CD8-positive, alpha-beta memory T cell (primary cell): Measurements from ENCODE around the gene USH2A. TPM values are rescaled to one million over a fixed set of nuclear protein-coding genes. Genes with fewer than 3 reads are reported as not detected.

Source experiments
- CTCF ChIA-PET: fragments of 350-600 bp; sonication (Branson Sonifier 250); formaldehyde crosslinking; loops from one replicate; lab custom pipeline; 2021; ENCODE audit warnings: antibody characterized with exemption; lab: Charles Lee
- POLR2A ChIA-PET: fragments of 350-600 bp; sonication (Branson Sonifier 250); formaldehyde crosslinking; loops from one replicate; lab custom pipeline; 2021; ENCODE audit warnings: antibody characterized with exemption; lab: Charles Lee
- DNase-seq, 5 donors: peaks; one replicate each; pipeline versions ENCODE4 v3.0.0 to v3.0.0-alpha.2; 2020 to 2022; ENCODE audit warnings: mixed read lengths in 1 of 5
- H3K27ac ChIP-seq: one replicate; pipeline ENCODE4 v1.7.0; 2013; ENCODE audit warnings: low read depth, mild to moderate bottlenecking, low read length, moderate library complexity
- H3K27me3 ChIP-seq: 2 replicates; pipeline ENCODE4 v1.7.0; 2013; ENCODE audit warnings: low read length, mild to moderate bottlenecking; ENCODE audit not compliant: insufficient read depth, poor library complexity, severe bottlenecking
- H3K36me3 ChIP-seq: 2 replicates; pipeline ENCODE4 v1.7.0; 2013; ENCODE audit warnings: mild to moderate bottlenecking, low read length, moderate library complexity; ENCODE audit not compliant: insufficient read depth
- H3K4me1 ChIP-seq: 2 replicates; pipeline ENCODE4 v1.7.0; 2013; ENCODE audit warnings: mild to moderate bottlenecking, low read length, moderate library complexity; ENCODE audit not compliant: insufficient read depth
- H3K4me3 ChIP-seq: 2 replicates; pipeline ENCODE4 v1.7.0; 2013; ENCODE audit warnings: mild to moderate bottlenecking, low read length
- H3K9me3 ChIP-seq: 2 replicates; pipeline ENCODE4 v1.7.0; 2013; ENCODE audit warnings: mild to moderate bottlenecking, low read length
- H3K27ac Mint-ChIP-seq, 8 donors: one replicate each; pipeline ENCODE4 v1.8.0; 2020 to 2021; ENCODE audit warnings: mixed read lengths in 8 of 8, mild to moderate bottlenecking in 6 of 8, inconsistent platforms in 3 of 8, moderate library complexity in 3 of 8
- H3K27me3 Mint-ChIP-seq, 2 donors: one replicate each; pipeline ENCODE4 v1.8.0; 2020 to 2021; ENCODE audit warnings: mixed read lengths in 2 of 2, mild to moderate bottlenecking in 1 of 2, moderate library complexity in 1 of 2
- H3K36me3 Mint-ChIP-seq, 3 donors: one replicate each; pipeline ENCODE4 v1.8.0; 2020 to 2021; ENCODE audit warnings: mixed read lengths in 3 of 3, inconsistent platforms in 1 of 3, mild to moderate bottlenecking in 1 of 3
- H3K4me1 Mint-ChIP-seq, 3 donors: one replicate each; pipeline ENCODE4 v1.8.0; 2020 to 2021; ENCODE audit warnings: mixed read lengths in 3 of 3, inconsistent platforms in 1 of 3, mild to moderate bottlenecking in 1 of 3
- H3K4me3 Mint-ChIP-seq, 7 donors: one replicate each; pipeline ENCODE4 v1.8.0; 2020 to 2021; ENCODE audit warnings: mixed read lengths in 7 of 7, mild to moderate bottlenecking in 6 of 7, moderate library complexity in 4 of 7, inconsistent platforms in 2 of 7
- H3K9me3 Mint-ChIP-seq, 5 donors: one replicate each; pipeline ENCODE4 v1.8.0; 2020 to 2022; ENCODE audit warnings: mixed read lengths in 5 of 5, mild to moderate bottlenecking in 3 of 5, moderate library complexity in 2 of 5, inconsistent platforms in 1 of 5
- polyA plus RNA-seq: library from polyadenylated mRNA; unstranded; fragments of 300-500 nt; fragmentation: Illumina TruSeq; gene quantifications from one replicate; pipeline ENCODE4 v1.2.3, GENCODE V29; 2021
- total RNA-seq, 2 experiments: library from RNA; stranded (reverse); gene quantifications; one replicate each; pipeline ENCODE4 v1.2.3, GENCODE V29; 2021

USH2A gene
- total and polyA plus RNA-seq, 3 experiments from 2014 or later: not detected

- POLR2A ChIA-PET: no interaction called here
These were observed 164.4 kb downstream of the USH2A start for GRCh38 chr1:216258856-216259255.

GRCh38 chr1:216258386-216258785 lies 164.9 kb downstream of the USH2A start:
- CTCF ChIA-PET: no interaction called here
- DNase-seq: no peak
- Mint-ChIP-seq H3K4me1 (no peaks in the 10 kb centered on the region), H3K27me3 (no peaks in the 10 kb centered on the region), H3K36me3 (no peaks in the 10 kb centered on the region), H3K9me3 (peaks cover 7 to 47% (median 22%) of the 10 kb centered on the region in 5 donors), H3K27ac (no peak overlapping the region), H3K4me3 (no peak overlapping the region)
- POLR2A ChIA-PET: no interaction called here
- no peaks in the 10 kb centered on the region for H3K9me3 ChIP-seq
- no peaks in the 10 kb centered on the region for H3K4me1 ChIP-seq
- H3K36me3 ChIP-seq: no peaks in the 10 kb centered on the region
- no peaks in the 10 kb centered on the region for H3K27me3 ChIP-seq
- no peak overlapping the region for H3K27ac ChIP-seq
- no peak overlapping the region for H3K4me3 ChIP-seq

More at GRCh38 chr1:216258856-216259255, 164.4 kb downstream of the USH2A start:
- CTCF ChIA-PET: no interaction called here
- no peak overlapping the region for H3K4me3 Mint-ChIP-seq
- Histone ChIP-seq H3K4me3 (no peak overlapping the region), H3K27me3 (no peaks in the 10 kb centered on the region), H3K36me3 (no peaks in the 10 kb centered on the region), H3K4me1 (no peaks in the 10 kb centered on the region), H3K27ac (no peak overlapping the region), H3K9me3 (no peaks in the 10 kb centered on the region)
- H3K27me3 Mint-ChIP-seq: no peaks in the 10 kb centered on the region
- no peaks in the 10 kb centered on the region for H3K36me3 Mint-ChIP-seq
- H3K27ac Mint-ChIP-seq: no peak overlapping the region
- DNase-seq: no peak
- H3K9me3 Mint-ChIP-seq: peaks cover 6 to 46% (median 22%) of the 10 kb centered on the region in 5 donors
- no peaks in the 10 kb centered on the region for H3K4me1 Mint-ChIP-seq

DNA sequence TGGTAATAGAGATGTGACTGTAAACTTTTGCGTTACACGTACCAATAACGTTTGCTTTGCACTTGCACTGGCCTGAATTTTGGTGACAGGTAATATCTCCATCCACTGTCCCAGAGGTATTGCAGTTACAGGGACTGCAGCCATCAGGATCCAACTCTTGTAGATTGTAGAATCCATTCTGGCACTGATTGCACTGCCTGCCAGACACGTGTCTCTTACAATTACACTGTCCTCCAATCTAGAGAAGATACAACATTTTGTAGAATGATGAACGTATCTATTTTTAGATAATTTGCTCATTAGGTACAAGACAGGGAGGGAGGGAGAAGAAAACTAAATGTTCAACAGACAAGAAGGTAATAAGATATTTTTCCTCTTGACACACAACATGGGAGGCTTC lies 172.4 kb downstream of the USH2A start:
- Histone ChIP-seq H3K27me3 (no peaks in the 10 kb centered on the region), H3K9me3 (no peaks in the 10 kb centered on the region), H3K4me3 (no peak overlapping the region), H3K4me1 (no peaks in the 10 kb centered on the region), H3K27ac (no peak overlapping the region), H3K36me3 (no peaks in the 10 kb centered on the region)
- peaks cover 6 to 37% (median 9%) of the 10 kb centered on the region in 5 donors for H3K9me3 Mint-ChIP-seq
- H3K27ac Mint-ChIP-seq: no peak overlapping the region
- CTCF ChIA-PET: no interaction called here
- POLR2A ChIA-PET: no interaction called here
- no peaks in the 10 kb centered on the region for H3K4me1 Mint-ChIP-seq
- no peaks in the 10 kb centered on the region for H3K27me3 Mint-ChIP-seq
- H3K4me3 Mint-ChIP-seq: no peak overlapping the region
- DNase-seq: no peak
- no peaks in the 10 kb centered on the region for H3K36me3 Mint-ChIP-seq

GRCh38 chr1:216248628-216249027 lies 174.6 kb downstream of the USH2A start:
- no peak overlapping the region for H3K27ac ChIP-seq
- no peaks in the 10 kb centered on the region for H3K9me3 ChIP-seq
- H3K4me1 ChIP-seq: no peaks in the 10 kb centered on the region
- H3K27me3 ChIP-seq: no peaks in the 10 kb centered on the region
- POLR2A ChIA-PET: no interaction called here
- Mint-ChIP-seq H3K4me1 (no peaks in the 10 kb centered on the region), H3K27ac (no peak overlapping the region), H3K9me3 (peaks cover 0 to 18% (median 5%) of the 10 kb centered on the region in 5 donors), H3K36me3 (no peaks in the 10 kb centered on the region), H3K4me3 (no peak overlapping the region), H3K27me3 (no peaks in the 10 kb centered on the region)
- DNase-seq: no peak
- H3K36me3 ChIP-seq: no peaks in the 10 kb centered on the region
- no peak overlapping the region for H3K4me3 ChIP-seq
- CTCF ChIA-PET: no interaction called here

DNA sequence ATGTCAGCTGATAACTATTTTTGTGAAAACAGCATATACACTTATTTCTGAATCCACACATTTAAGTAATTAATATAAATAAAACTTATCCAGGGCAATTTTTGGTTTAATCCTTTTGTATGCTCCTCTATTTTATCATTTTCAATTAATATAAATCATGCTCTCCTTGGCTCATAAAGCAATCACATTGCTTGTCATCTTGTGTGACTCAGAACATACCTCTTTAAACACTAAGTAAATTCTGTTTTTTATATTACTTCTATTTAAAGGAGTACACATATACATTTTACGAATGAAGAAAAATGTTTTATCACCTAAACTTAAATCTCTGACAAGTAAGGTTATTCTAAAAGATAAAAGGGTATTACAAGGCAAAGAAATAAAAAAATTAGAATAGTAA lies 175.3 kb downstream of the USH2A start:
- H3K9me3 ChIP-seq: no peaks in the 10 kb centered on the region
- H3K4me1 ChIP-seq: no peaks in the 10 kb centered on the region
- no peaks in the 10 kb centered on the region for H3K4me1 Mint-ChIP-seq
- H3K27ac ChIP-seq: no peak overlapping the region
- peaks cover 0 to 17% (median 4%) of the 10 kb centered on the region in 5 donors for H3K9me3 Mint-ChIP-seq
- no peak overlapping the region for H3K27ac Mint-ChIP-seq
- ChIA-PET CTCF (no interaction called here), POLR2A (no interaction called here)
- no peaks in the 10 kb centered on the region for H3K36me3 Mint-ChIP-seq
- no peaks in the 10 kb centered on the region for H3K27me3 Mint-ChIP-seq
- no peak overlapping the region for H3K4me3 ChIP-seq
- no peak for DNase-seq
- no peaks in the 10 kb centered on the region for H3K36me3 ChIP-seq
- no peak overlapping the region for H3K4me3 Mint-ChIP-seq
- no peaks in the 10 kb centered on the region for H3K27me3 ChIP-seq

DNA sequence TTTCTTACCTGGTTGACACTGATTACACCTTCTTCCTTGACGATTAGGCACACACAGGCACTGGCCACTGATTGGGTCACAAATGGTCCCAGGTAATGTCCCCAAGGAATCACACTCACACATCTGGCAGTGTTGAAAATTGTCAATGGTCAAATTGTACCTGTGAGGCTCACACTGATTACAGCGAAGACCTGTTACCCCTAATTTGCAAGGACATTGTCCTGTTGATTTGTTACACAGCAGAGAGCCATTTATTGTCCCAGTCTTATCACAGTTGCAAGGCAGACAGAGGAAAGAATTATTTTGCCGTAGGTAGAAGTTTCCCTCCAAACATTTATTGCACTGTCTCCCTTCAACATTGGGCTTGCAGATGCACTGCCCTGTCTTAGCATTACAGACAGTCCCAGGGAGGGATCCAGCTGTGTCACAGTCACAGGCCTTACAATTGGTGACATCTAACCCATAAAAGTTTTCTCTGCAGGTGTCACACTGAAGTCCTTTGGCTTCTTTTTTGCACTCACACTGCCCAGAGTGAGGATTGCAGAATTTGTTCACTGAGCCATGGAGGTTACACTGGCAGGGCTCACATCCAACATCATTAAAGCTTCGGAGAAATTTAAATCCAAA lies 176.6 kb downstream of the USH2A start:
- POLR2A ChIA-PET: no interaction called here
- H3K27me3 Mint-ChIP-seq: no peaks in the 10 kb centered on the region

GRCh38 chr1:216238844-216239243 lies 184.4 kb downstream of the USH2A start:
- no peak overlapping the region for H3K27ac Mint-ChIP-seq
- H3K9me3 Mint-ChIP-seq: peaks cover 4 to 33% (median 10%) of the 10 kb centered on the region in 5 donors
- Histone ChIP-seq H3K9me3 (no peaks in the 10 kb centered on the region), H3K27ac (no peak overlapping the region), H3K4me3 (no peak overlapping the region), H3K36me3 (no peaks in the 10 kb centered on the region), H3K4me1 (no peaks in the 10 kb centered on the region), H3K27me3 (no peaks in the 10 kb centered on the region)
- no peak overlapping the region for H3K4me3 Mint-ChIP-seq
- DNase-seq: no peak
- no peaks in the 10 kb centered on the region for H3K27me3 Mint-ChIP-seq
- POLR2A ChIA-PET: no interaction called here
- H3K36me3 Mint-ChIP-seq: no peaks in the 10 kb centered on the region
- no peaks in the 10 kb centered on the region for H3K4me1 Mint-ChIP-seq
- CTCF ChIA-PET: no interaction called here

More for the DNA sequence above, 176.6 kb downstream of the USH2A start:
- no peak for DNase-seq
- H3K9me3 ChIP-seq: no peaks in the 10 kb centered on the region
- Mint-ChIP-seq H3K4me3 (no peak overlapping the region), H3K36me3 (no peaks in the 10 kb centered on the region), H3K27ac (no peak overlapping the region), H3K4me1 (no peaks in the 10 kb centered on the region), H3K9me3 (peaks cover under 1 to 17% (median 6%) of the 10 kb centered on the region in 5 donors)
- H3K27ac ChIP-seq: no peak overlapping the region
- H3K4me1 ChIP-seq: no peaks in the 10 kb centered on the region
- no peak overlapping the region for H3K4me3 ChIP-seq
- no peaks in the 10 kb centered on the region for H3K27me3 ChIP-seq
- no peaks in the 10 kb centered on the region for H3K36me3 ChIP-seq
- CTCF ChIA-PET: no interaction called here

GRCh38 chr1:216237927-216238542 lies 185.2 kb downstream of the USH2A start:
- Histone ChIP-seq H3K27me3 (no peaks in the 10 kb centered on the region), H3K36me3 (no peaks in the 10 kb centered on the region), H3K4me3 (no peak overlapping the region), H3K4me1 (no peaks in the 10 kb centered on the region), H3K27ac (no peak overlapping the region), H3K9me3 (no peaks in the 10 kb centered on the region)
- DNase-seq: no peak
- ChIA-PET CTCF (no interaction called here), POLR2A (no interaction called here)
- peaks cover 4 to 39% (median 10%) of the 10 kb centered on the region in 5 donors for H3K9me3 Mint-ChIP-seq
- no peaks in the 10 kb centered on the region for H3K36me3 Mint-ChIP-seq
- no peaks in the 10 kb centered on the region for H3K27me3 Mint-ChIP-seq
- no peak overlapping the region for H3K27ac Mint-ChIP-seq
- H3K4me1 Mint-ChIP-seq: no peaks in the 10 kb centered on the region
- H3K4me3 Mint-ChIP-seq: no peak overlapping the region
